Urothelium cell line (cell line): ENCODE measurements around the gene RHBDD3.

Experiments used
- DNase-seq: peaks from one replicate; pipeline ENCODE4 v3.0.0; 2011; ENCODE audit warnings: low spot score, mixed read lengths
- FAIRE-seq: peaks from 2 replicates; lab custom pipeline; 2011; peaks lifted over from hg19 to GRCh38; lab: Jason Lieb, UNC

The RHBDD3 gene

GRCh38 chr22:29306835-29307595 is 39.2 kb upstream of the RHBDD3 start:
- FAIRE-seq = peak; percentile 65

GRCh38 chr22:29306175-29306834 is 38.5 kb upstream of the RHBDD3 start, which contains the start of gene GAS2L1:
TSS of gene GAS2L1 (plus strand) at chr22:29306650. CDS start at chr22:29308106, 1,456 bp downstream.
- DNase-seq (peak; percentile 97), FAIRE-seq (peak; percentile 95)

More at GRCh38 chr22:29306835-29307595, 39.2 kb upstream of the RHBDD3 start:
- DNase-seq = peak; percentile 93

DNA sequence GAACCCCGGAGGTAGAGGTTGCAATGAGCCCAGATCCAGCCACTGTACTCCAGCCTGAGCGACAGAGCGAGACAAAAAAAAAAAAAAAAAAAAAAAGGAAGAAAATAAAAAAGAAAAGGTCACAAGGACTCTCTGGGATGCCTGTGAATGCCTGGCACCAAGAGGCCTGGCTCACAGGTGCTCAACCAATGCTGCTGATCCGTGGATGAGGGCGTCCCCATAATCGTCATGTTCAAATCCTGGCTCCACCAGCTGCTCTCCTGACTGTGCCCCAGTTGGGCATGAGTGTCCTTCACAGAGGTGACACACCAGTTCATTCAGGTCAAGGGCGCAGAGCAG is 38.0 kb upstream of the RHBDD3 start:
- FAIRE-seq (no peak), DNase-seq (no peak)

GRCh38 chr22:29302681-29303465 is 35.1 kb upstream of the RHBDD3 start:
- DNase-seq (no peak), FAIRE-seq (peak; percentile 20)

- DNase-seq (no peak), FAIRE-seq (no peak)
Measured at GRCh38 chr22:29302402-29302680, 34.6 kb upstream of the RHBDD3 start.

DNA sequence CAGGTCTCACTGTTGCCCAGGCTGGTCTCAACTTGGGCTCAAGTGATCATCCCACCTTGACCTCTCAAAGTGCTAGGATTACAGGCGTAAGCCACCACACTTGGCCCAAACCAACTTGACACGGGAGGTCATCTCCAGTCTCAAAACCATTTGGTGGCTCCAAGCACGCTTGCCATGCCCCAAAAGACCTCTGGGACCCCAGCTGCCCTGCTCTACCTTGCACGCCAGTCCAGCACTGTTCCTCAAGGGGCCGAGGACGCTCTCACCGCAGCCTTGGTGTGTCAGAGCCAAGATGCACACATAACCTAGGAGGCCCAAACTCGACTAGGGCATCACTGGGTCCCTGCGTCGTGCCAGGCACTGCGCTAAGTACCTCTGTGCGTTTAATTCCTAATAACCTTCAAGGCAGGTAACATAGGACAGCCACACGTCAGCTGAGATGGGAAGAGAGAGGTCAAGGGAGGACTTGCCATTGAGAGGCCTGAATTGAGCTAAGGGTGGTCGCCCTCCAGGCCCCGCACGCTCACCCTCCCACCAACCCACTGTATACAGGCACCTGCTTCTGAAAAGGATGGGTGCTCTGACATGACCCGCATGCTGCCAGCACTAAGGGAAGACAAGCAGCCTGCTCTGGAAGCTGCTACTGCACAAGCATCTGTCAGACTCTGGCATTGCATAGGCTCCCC is 34.1 kb upstream of the RHBDD3 start:
- FAIRE-seq (no peak), DNase-seq (no peak)

- DNase-seq = no peak
- FAIRE-seq = peak; percentile 37
Measured at GRCh38 chr22:29300807-29301601, 33.2 kb upstream of the RHBDD3 start.

- DNase-seq (no peak), FAIRE-seq (no peak)
Measured at GRCh38 chr22:29300467-29300806, 32.7 kb upstream of the RHBDD3 start.

- DNase-seq (no peak), FAIRE-seq (peak; percentile 68)
Measured at GRCh38 chr22:29299136-29299900, 31.5 kb upstream of the RHBDD3 start.

GRCh38 chr22:29298641-29299040 is 30.9 kb upstream of the RHBDD3 start:
- DNase-seq (no peak), FAIRE-seq (no peak)

- DNase-seq (no peak), FAIRE-seq (no peak)
Measured at GRCh38 chr22:29292379-29292778, 24.6 kb upstream of the RHBDD3 start.

DNA sequence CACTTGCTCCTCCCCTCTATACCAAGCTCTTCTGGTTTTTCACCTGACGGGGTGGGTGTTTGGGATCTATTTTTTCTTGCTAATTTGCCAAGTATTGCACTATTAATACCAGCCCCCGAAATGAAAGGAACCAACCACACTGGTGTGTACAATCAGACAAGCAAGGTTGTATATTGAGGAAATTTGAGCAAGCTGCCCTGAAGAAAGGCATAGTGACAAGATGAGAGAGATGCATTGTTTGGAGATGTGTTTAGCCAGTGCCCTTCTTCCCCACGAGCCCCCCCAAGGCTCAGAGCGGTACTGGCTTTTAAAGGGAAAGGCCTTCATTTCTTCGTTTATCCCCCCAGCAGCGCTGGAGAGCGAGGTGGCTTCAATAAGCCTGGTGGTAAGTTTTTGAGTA is 23.4 kb upstream of the RHBDD3 start:
- no peak for DNase-seq
- peak; percentile 44 for FAIRE-seq

DNA sequence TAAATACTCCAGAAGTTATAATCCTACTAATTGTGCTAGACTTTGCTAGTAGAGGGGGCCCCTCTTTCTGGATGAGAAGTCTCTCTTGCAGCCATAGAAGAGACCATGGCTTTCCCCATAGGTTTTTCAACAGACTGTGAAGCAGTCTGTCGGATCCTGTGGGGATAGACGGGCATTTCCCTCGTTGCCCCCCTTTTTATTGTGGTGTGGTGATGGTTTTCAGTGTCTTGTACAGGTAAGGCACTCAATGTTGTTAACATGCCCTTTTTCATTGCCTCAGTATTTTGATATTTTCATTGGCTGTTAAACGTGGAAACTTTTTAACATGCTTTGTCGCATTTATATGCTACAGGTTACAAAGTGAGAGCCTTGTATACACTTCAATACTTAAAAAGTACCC is 22.3 kb upstream of the RHBDD3 start:
- DNase-seq (no peak), FAIRE-seq (no peak)

- no peak for FAIRE-seq
- no peak for DNase-seq
Measured at GRCh38 chr22:29288837-29289236, 21.1 kb upstream of the RHBDD3 start.

DNA sequence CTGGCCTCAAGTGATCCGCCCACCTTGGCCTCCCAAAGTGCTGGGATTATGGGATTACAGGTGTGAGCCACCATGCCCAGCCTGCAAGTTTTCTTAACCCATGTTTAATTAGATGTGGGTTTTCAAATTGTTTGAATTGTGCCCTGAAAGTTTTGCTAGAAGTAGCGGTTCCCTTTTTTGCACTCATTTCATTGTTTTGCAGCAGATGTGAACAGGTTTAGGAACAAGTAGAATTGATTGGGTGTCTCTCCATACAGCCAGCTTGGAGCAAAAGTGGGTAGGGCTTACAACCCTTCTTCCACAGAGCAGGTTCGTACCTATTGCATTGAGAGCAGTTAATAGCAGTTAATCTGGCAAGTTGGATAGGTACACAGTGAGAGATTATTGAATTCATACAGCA is 16.4 kb upstream of the RHBDD3 start:
- FAIRE-seq = no peak

GRCh38 chr22:29277927-29278326 is 10.1 kb upstream of the RHBDD3 start:
- DNase-seq (no peak), FAIRE-seq (no peak)

More for the DNA sequence above, 16.4 kb upstream of the RHBDD3 start:
- no peak for DNase-seq

GRCh38 chr22:29275819-29276565 is 8.2 kb upstream of the RHBDD3 start:
- no peak for DNase-seq
- FAIRE-seq = no peak

GRCh38 chr22:29275167-29275566 is 7.4 kb upstream of the RHBDD3 start:
- no peak for FAIRE-seq
- no peak for DNase-seq

DNA sequence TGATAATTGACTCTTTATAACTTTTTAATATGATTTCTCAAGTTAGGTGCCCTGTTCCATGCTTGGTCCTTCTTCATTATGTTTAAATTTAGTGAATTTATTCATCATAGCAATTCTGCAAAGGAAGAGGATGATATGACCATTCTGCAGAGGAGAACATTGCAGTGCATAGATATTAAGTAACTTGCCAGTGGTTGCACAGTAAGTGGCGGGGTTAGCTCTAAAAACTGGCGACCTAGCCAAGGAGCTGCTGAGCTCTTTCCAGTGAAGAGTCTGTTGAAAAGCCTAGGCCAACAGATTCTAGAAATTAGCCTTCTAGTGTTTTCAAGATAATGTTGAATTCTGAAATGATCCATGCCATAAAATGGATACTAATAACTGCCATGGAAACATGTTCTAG is 4.8 kb upstream of the RHBDD3 start:
- DNase-seq (no peak), FAIRE-seq (no peak)
